ENCODE results near the gene KCNK6. TPM values are rescaled to one million over a fixed set of nuclear protein-coding genes. Genes with fewer than 3 reads are reported as not detected.
A peak's percentile ranks its signal among the peaks of the same experiment; 100 is the strongest.

KCNK6 gene
- total and polyA plus RNA-seq, 2 donors from 2014 or later = 2.2 to 7.2 TPM

- H3K36me3 ChIP-seq (ENCODE audit: control insufficient read depth in 2 of 3, insufficient read depth in 3 of 3, low read length in 3 of 3) = no peaks in the 10 kb centered on the region
- no peaks in the 10 kb centered on the region for H3K9me3 ChIP-seq (ENCODE audit: control insufficient read depth in 2 of 3, insufficient read depth in 1 of 3, low read length in 3 of 3)
- TF ChIP-seq, protein P1, sequence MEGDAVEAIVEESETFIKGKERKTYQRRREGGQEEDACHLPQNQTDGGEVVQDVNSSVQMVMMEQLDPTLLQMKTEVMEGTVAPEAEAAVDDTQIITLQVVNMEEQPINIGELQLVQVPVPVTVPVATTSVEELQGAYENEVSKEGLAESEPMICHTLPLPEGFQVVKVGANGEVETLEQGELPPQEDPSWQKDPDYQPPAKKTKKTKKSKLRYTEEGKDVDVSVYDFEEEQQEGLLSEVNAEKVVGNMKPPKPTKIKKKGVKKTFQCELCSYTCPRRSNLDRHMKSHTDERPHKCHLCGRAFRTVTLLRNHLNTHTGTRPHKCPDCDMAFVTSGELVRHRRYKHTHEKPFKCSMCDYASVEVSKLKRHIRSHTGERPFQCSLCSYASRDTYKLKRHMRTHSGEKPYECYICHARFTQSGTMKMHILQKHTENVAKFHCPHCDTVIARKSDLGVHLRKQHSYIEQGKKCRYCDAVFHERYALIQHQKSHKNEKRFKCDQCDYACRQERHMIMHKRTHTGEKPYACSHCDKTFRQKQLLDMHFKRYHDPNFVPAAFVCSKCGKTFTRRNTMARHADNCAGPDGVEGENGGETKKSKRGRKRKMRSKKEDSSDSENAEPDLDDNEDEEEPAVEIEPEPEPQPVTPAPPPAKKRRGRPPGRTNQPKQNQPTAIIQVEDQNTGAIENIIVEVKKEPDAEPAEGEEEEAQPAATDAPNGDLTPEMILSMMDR (IDR thresholded peaks at IDR 0.05; ENCODE audit: borderline replicate concordance, extremely low read depth, insufficient read depth) = no peak
- H3K9ac ChIP-seq (ENCODE audit: low read length in 3 of 3) = no peak overlapping the region
- no peak for FAIRE-seq
- H3K27me3 ChIP-seq (ENCODE audit: control insufficient read depth, insufficient read depth, low read length) = peaks cover 2% of the 10 kb centered on the region
- peaks cover 0 to 19% (median 5%) of the 10 kb centered on the region in 3 donors for H3K4me1 ChIP-seq (ENCODE audit: control insufficient read depth in 2 of 3, insufficient read depth in 2 of 3, low read depth in 1 of 3, low read length in 3 of 3)
- H3K4me3 ChIP-seq (ENCODE audit: low read length in 3 of 3) = no peak overlapping the region
- no peak for DNase-seq
- no peak overlapping the region for H3K27ac ChIP-seq (ENCODE audit: low read depth in 2 of 2, low read length in 2 of 2)
- intact Hi-C loops (cut with DNase I) = no loop called here
Measured at GRCh38 chr19:38317104-38317612, 2.5 kb upstream of the KCNK6 start.

DNA sequence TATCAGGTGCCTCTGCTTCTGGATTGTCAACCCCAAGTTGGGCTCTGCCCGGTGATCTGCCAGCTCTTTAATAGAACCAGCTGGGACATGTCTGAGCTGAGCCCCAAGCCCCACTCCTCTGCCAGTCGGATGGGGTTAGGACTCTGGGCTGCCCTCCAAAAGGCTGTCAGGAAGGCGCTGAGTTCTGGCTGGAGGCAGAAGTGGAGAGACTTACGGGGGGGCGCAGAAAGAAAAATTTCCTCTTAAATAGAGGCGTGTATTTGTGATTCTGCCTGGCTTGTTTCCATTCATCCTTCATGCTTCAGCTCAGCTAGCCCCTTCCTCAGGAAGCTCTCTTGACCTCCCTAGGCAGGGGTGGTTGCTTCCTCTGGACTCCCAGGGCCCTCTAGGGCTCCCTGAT, 985 bp upstream of the KCNK6 start:
- Histone ChIP-seq H3K27ac (ENCODE audit: low read depth in 2 of 2, low read length in 2 of 2) (no peak overlapping the region), H3K27me3 (ENCODE audit: control insufficient read depth, insufficient read depth, low read length) (peaks cover 2% of the 10 kb centered on the region), H3K9me3 (ENCODE audit: control insufficient read depth in 2 of 3, insufficient read depth in 1 of 3, low read length in 3 of 3) (no peaks in the 10 kb centered on the region), H3K4me3 (ENCODE audit: low read length in 3 of 3) (no peak overlapping the region), H3K4me1 (ENCODE audit: control insufficient read depth in 2 of 3, insufficient read depth in 2 of 3, low read depth in 1 of 3, low read length in 3 of 3) (peaks cover 0 to 20% (median 5%) of the 10 kb centered on the region in 3 donors), H3K36me3 (ENCODE audit: control insufficient read depth in 2 of 3, insufficient read depth in 3 of 3, low read length in 3 of 3) (no peaks in the 10 kb centered on the region), H3K9ac (ENCODE audit: low read length in 3 of 3) (no peak overlapping the region)
- DNase-seq = peak in 2 of 5 donors; percentile 35 to 70
- no peak for FAIRE-seq
- TF ChIP-seq, protein P1 (IDR thresholded peaks at IDR 0.05; ENCODE audit: borderline replicate concordance, extremely low read depth, insufficient read depth) = no peak
- intact Hi-C loops (cut with DNase I) = no loop called here

DNA sequence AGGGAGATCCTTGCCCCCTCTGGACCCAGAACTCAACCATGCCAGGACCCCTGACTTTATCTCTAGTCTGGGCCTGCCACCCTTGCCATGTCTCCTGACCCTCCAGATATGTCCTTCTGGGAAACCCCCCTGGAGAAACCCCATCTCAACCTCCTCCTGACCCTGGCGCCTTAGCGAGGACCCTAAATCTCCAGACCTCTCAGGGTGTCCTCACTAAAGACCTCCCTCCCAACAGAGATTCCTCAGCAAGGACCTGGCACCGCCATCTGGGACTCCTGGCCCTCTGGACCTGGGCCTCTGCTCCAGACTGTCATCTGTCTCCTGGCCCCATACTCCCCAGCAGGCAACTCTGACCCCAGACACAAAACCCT, 1.3 kb downstream of the KCNK6 start:
- Histone ChIP-seq H3K27ac (ENCODE audit: low read depth in 2 of 2, low read length in 2 of 2) (peak overlapping the region; percentile 22 to 36), H3K36me3 (ENCODE audit: control insufficient read depth in 2 of 3, insufficient read depth in 3 of 3, low read length in 3 of 3) (no peaks in the 10 kb centered on the region), H3K9me3 (ENCODE audit: control insufficient read depth in 2 of 3, insufficient read depth in 1 of 3, low read length in 3 of 3) (no peaks in the 10 kb centered on the region), H3K4me3 (ENCODE audit: low read length in 3 of 3) (peak overlapping the region in 1 of 3 donors; percentile 62), H3K27me3 (ENCODE audit: control insufficient read depth, insufficient read depth, low read length) (peaks cover 2% of the 10 kb centered on the region), H3K9ac (ENCODE audit: low read length in 3 of 3) (peak overlapping the region in 1 of 3 donors; percentile 46), H3K4me1 (ENCODE audit: control insufficient read depth in 2 of 3, insufficient read depth in 2 of 3, low read depth in 1 of 3, low read length in 3 of 3) (peaks cover 0 to 16% (median 5%) of the 10 kb centered on the region in 3 donors)
- intact Hi-C loops (cut with DNase I) = no loop called here
- no peak for DNase-seq
- TF ChIP-seq, protein P1 (IDR thresholded peaks at IDR 0.05; ENCODE audit: borderline replicate concordance, extremely low read depth, insufficient read depth) = no peak
- FAIRE-seq = no peak

All from kidney (tissue), 14 donors.